Islet of Langerhans (tissue), 1 donor: Measurements from ENCODE around the gene RAMP2.
A peak's percentile ranks its signal among the peaks of the same experiment; 100 is the strongest.
"Not testable (repeated sequence)": the region's sequence is repeated elsewhere in the genome, so short reads cannot be mapped to it uniquely, and the experiment has no call there.

Experiments
- FAIRE-seq: peaks from one replicate; lab custom pipeline; 2011; peaks lifted over from hg19 to GRCh38; lab: Jason Lieb, UNC

The RAMP2 gene, protein sequence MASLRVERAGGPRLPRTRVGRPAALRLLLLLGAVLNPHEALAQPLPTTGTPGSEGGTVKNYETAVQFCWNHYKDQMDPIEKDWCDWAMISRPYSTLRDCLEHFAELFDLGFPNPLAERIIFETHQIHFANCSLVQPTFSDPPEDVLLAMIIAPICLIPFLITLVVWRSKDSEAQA

DNA sequence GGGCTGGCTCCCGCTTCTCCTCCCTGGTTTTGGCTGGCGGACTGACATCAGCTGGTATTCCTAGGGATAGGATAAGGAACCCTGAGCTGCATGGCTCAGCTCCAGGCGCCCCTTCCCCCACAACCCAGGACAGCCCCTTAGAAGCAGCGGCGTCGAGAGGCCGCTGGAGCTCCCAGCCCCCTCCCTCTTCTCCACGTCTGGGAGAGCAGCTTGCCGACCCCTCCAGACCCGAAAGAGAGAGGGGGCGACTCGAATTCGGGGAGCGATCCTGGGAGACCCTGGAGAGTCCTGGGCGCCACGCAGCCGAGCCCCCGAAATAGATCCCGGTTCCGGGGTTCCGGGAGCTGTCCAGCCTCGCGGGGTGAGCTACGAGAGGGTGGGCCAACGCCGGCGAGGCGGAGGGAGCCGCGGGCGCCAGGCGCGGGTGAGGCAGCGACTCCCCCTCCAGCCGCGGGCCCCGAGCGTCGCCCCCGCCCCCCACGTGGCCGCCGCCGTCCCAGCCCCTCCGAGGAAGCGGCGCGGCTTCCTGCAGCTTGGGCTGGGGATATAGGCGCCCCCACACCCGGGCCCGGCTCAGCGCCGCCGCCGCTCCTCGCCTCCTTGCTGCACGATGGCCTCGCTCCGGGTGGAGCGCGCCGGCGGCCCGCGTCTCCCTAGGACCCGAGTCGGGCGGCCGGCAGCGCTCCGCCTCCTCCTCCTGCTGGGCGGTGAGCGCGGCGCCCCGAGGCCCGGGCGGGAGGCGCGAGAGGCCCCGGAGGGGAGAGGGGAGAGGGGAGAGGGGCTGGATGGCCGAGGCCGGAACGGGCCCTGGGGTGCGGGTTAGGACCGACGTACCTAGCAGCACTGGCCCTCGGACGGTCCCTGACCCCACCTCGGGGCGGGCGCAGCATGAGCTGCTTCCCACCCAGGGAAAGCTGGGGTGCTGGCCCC lies at the start of gene RAMP2:
TSS of gene RAMP2 (plus strand) at position 576 of the 930 bp plus-strand sequence. CDS start at position 611, 35 bp downstream.
- FAIRE-seq: no peak

DNA sequence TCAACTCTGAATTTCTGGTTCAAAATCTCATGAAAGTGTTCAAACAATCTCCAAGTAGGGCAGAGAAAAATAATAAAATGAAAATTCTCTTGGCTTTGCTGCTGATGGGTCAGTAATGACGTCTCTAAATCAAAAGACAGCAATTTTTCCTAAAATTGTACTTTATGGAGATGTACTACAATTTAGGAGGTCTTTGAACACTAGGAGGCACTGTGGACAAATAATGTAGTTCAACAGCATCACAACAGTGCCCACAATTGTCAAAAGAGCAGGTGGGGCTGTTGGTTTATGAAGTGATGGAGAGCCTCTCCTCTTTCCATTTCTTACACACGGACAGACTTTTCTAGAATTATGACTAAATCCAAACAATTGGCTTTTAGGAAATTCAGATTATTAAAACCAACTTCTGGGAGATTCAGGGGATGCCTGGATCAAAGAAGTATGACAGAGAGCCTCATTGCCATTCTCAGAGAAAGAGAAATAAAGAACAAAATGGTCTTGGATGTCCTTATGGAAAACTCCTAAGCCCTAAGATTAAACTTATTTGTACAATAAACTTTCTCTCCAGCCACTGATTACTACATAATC lies 39.9 kb upstream of the RAMP2 start:
- peak; percentile 96 for FAIRE-seq

- no peak for FAIRE-seq
These were observed 37.4 kb upstream of the RAMP2 start for GRCh38 chr17:42723636-42724035.

DNA sequence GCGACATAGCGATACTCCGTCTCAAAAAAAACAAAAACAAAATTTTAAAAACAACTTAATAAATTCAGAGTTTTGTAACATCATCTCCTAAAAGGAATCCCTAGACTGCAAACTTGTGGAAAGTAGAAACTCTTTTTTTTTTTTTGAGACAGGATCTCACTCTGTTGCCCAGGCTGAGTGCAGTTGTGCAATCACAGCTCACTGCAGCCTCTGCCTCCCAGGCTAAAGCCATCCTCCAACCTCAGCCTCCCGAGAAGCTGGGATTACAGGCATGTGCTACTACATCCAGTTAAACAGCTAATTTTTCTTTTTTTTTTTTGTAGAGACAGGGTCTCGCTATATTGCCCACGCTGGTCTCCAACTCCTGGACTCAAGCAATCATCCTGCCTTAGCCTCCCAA lies 35.9 kb upstream of the RAMP2 start:
- FAIRE-seq: no peak

DNA sequence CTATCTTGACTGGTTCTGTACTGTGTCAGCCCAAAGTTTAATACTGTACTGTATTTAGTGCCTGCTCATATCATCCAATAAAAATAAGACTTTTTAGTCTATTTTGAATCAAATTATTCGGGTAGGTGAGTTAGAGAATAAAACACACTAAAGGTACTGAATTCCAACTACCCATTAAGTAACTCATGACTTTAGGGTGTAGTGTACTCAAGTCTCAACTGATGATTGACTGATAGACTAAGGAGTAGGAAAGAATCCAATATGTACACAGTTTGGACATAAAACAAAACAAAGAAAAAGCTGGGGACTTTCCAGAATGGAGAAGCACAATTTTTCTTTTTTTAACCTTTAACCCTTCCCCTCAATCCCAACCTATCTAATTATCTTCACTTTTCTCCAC lies 20.3 kb upstream of the RAMP2 start:
- FAIRE-seq: no peak

GRCh38 chr17:42742916-42743315 lies 18.1 kb upstream of the RAMP2 start:
- not testable (repeated sequence) for FAIRE-seq

GRCh38 chr17:42743595-42744282 lies 17.3 kb upstream of the RAMP2 start:
- no peak for FAIRE-seq

- no peak for FAIRE-seq
These were observed 16.7 kb upstream of the RAMP2 start for GRCh38 chr17:42744283-42744805.

- FAIRE-seq: no peak
These were observed 16.0 kb upstream of the RAMP2 start, which contains the start of gene EZH1 for GRCh38 chr17:42744806-42745617. Gene EZH1 (minus strand): TSS chr17:42745040. CDS start chr17:42728941, 16,099 bp downstream.

GRCh38 chr17:42748202-42748907 lies 12.7 kb upstream of the RAMP2 start:
- no peak for FAIRE-seq

DNA sequence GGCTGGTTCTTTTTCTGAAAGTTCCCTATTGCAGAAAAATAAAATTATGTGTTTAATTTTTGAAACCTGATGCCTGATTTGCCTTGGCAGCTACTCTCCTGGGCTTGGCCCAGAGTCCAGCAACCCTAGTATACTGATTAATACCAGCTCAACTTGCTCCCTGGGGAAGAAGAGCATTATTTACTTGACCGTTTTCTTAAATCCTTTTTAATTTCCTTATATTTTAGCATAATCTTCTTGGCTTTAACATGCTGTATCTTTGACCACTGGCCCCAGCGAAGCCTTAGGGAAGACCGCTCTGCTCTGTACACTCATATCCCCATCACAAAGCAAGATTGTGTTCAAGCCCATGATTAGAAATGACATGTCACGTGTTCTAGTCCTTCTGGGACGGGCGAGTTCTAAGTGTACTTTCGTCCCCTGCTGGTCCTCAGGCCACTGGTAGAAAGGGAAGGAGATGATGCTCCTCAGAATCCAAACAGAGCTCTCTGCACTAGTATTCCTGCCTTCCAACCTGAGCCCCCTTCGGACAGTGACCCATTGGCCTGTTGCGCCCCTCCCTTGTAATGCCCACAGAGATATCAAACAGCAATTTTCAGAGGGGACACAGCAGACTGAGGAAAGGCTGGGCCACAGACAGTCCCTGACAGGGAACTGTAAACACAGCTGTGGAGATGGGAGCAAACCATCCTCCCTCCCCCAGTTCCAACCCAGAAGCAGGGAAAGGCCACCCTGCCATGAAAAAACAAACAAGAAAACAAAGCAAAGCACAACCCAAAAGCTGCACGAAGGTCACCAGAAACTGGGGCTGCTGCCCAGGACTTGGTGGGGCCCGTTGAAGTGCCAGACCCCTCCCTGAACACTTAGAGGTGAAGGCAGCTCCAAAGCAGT lies 11.9 kb upstream of the RAMP2 start:
- no peak for FAIRE-seq

DNA sequence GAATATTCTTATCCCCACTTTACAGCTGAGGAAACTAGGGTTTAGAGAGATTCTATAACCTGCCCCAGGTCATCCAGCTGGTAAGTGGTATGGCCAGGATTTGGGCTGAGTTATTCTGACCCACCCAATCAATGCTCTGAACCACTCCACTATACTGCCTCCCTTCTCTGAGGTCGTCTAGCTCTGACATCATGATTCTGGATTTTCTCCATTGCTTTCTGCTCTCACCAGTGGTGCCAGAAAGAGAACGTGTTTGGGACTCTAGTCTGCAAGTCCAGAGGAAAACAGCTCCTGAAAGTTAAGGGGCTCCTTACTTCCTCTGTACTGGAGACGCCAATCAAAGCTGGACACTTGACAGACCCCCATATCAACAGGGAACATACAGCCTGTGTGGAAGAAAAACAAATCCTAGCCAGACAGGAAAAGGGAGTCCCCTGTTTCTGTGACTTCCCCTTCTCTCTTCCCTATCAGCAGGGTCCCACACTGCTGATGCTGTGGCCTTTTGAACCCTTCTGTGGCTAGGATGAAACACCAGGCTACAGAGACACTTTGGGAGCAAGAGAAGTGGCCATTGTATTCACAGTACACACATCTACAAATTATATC lies 10.2 kb upstream of the RAMP2 start:
- no peak for FAIRE-seq

GRCh38 chr17:42751628-42752027 lies 9.4 kb upstream of the RAMP2 start:
- no peak for FAIRE-seq

DNA sequence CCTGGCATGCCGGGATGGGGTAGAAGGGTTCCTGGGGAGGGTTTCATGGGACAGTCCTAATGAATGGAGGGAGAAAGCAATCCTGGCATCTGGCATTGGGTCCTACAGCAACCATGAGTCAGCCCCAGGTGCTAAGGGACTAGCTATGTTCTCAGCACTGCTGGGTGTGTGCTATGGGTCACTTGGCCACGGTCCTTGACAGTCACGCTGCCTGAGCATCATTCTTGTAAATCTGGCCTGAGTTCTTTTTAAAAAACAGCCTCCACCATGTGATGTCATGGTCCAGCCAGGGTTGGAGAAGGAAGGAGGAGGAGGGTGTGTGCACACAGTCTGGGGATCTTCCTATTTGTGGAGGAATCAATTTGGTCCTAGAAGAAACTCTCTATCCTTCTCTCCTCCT lies 6.2 kb upstream of the RAMP2 start:
- no peak for FAIRE-seq

- FAIRE-seq: no peak
These were observed 910 bp upstream of the RAMP2 start for GRCh38 chr17:42759982-42760651.

- FAIRE-seq: no peak
These were observed 611 bp downstream of the RAMP2 start for GRCh38 chr17:42761638-42762037.

- FAIRE-seq: no peak
These were observed 5.1 kb downstream of the RAMP2 start for GRCh38 chr17:42766124-42766523.

DNA sequence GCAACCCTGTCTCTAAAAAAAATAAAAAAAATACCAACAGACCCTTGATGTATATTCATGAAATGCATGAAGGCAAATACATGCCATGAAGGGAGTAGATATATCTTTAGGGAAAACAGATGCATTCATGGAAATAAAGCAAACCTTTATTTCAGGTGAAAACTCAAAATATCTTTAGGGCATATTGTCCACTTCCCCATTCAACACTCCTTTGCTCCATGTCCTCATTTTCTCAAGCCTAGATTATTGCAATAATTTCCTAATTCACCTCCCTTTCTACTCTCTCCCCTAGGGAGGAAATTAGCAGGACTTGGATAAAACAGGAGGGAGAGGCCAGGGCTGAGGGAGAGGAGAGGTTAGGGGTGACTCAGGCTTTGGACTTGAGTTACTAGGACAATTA lies 6.5 kb downstream of the RAMP2 start:
- no peak for FAIRE-seq

DNA sequence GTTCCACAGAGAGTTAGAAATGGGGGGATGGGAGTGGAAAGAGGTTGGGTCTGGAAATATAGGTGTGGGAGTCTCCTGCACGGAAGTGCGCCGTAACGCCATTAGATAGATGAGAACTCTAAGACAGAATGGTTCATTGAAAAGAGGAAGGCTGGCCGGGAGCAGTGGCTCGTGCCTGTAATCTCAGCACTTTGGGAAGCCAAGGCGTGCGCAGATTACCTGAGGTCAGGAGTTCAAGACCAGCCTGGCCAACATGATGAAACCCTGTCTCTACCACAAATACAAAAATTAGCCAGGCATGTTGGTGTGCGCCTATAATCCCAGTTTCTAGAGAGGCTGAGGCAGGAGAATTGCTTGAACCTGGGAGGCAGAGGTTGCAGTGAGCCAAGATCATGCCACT lies 7.0 kb downstream of the RAMP2 start:
- not testable (repeated sequence) for FAIRE-seq
